Pons (tissue), 1 donor: ENCODE results near the gene SLC22A17.

Source experiments
- DNase-seq: peaks from one replicate; pipeline ENCODE4 v3.0.0-alpha.2; 2016; ENCODE audit warnings: low spot score

The SLC22A17 gene

GRCh38 chr14:23307687-23308644, 44.7 kb downstream of the SLC22A17 start:
- no peak for DNase-seq

- peak; percentile 24 for DNase-seq
Measured at GRCh38 chr14:23307146-23307530, 45.5 kb downstream of the SLC22A17 start.

- DNase-seq, result peak; percentile 86
Measured at GRCh38 chr14:23306412-23307145, 46.1 kb downstream of the SLC22A17 start, which contains the start of gene BCL2L2. TSS of gene BCL2L2 (plus strand) at chr14:23306833. CDS start at chr14:23307768, 935 bp downstream.

GRCh38 chr14:23302290-23303225, 50.1 kb downstream of the SLC22A17 start, which contains the start of gene PPP1R3E:
TSS of gene PPP1R3E (minus strand) at chr14:23302859. CDS start at chr14:23302576, 283 bp downstream.
- DNase-seq, result peak; percentile 58

- DNase-seq, result no peak
Measured at GRCh38 chr14:23301969-23302289, 50.8 kb downstream of the SLC22A17 start.

DNA sequence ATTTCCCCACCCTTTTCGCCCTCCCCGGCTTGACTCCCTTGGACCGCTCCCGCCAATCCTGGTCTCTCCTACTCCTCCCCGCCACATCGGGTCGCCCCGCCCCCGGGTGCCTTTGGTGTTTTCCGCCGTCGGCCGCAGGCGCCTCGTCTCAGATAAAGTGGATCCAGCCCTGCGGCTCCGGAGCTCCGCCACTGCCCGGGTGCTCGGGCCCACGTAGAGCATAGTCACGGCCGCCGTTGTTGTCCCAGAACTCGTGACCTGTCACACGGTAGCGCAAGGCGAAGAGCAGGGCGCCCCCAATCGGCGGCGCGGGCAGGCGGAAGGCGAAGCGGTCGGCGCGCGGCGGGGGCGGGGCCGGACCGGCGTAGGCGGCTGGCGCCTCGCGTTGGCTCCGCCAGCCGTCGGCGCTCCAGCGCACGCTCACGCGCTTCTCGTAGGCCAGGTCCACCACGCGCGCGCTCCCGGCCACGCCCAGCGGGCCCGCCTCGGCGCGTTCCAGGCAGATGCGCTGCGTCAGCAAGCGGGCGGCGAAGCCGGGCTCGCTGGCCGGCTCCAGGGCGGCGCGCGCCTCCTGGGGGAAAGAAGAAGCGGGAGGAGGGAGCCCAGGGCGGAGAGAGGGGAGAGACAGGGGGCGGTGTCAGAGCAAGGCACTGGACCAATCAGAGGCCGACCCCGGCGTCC, 51.3 kb downstream of the SLC22A17 start:
- peak; percentile 99 for DNase-seq

DNA sequence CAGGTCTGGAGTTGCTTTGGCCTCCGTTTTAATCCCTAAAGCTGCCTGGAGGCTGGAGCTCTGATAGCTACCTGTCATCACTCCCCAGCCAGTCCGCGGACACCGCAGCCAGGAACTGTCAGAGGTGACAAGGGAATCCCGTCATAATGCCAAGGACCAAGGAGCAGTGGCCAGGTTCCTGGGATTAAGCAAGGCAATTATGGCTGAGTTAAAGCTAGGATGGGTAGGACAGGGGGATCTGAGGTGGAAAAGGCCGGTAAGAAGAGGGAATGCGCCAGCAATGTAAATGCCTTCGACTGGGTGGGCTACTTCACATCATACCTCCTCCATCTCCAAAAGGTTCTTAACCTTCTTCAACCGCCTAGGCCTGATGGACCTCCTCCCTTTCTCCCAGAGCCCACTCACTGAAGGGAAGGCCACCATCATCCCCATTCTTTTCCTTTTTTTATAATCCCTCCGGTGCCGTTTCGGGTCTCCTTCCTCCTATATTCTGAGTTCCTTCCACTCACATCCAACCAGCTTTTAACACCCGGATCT, 51.9 kb downstream of the SLC22A17 start:
- peak; percentile 68 for DNase-seq

- no peak for DNase-seq
Measured at GRCh38 chr14:23299986-23300686, 52.6 kb downstream of the SLC22A17 start.

DNA sequence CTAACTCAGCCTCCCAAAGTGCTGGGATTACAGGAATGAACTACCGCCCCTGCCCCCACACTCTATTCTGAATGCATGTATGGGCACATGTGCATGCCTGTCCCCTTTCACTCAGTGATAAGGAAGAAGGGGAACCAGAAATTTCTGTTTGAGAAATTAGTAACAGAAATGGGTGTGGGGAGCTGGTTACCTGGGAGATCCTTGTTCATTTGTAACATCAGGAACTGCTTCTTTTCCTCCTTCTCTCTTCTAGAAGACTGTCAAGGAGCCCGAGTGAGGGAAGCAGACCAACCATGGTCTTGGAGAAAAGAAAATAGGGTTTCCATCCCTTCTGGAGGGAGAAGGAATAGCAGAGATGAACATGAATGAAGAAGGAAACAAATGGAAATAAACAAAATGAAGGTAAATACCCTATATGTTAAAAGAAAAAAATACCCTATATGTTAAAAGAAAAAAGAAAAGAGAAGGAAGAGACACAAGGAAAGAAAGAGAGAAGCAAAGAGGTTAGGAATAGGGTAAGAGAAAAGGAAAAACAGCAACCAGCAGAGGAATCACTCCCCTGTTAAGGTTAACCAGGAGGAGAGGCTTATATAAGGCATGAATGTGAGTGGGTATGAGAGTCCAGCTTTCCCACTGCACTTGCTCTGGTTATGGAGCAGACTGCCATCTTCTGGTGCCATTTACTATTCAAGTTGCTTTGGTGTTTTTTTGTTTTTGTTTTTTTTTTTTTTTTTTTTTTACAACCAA, 53.3 kb downstream of the SLC22A17 start:
- DNase-seq, result peak; percentile 90

DNA sequence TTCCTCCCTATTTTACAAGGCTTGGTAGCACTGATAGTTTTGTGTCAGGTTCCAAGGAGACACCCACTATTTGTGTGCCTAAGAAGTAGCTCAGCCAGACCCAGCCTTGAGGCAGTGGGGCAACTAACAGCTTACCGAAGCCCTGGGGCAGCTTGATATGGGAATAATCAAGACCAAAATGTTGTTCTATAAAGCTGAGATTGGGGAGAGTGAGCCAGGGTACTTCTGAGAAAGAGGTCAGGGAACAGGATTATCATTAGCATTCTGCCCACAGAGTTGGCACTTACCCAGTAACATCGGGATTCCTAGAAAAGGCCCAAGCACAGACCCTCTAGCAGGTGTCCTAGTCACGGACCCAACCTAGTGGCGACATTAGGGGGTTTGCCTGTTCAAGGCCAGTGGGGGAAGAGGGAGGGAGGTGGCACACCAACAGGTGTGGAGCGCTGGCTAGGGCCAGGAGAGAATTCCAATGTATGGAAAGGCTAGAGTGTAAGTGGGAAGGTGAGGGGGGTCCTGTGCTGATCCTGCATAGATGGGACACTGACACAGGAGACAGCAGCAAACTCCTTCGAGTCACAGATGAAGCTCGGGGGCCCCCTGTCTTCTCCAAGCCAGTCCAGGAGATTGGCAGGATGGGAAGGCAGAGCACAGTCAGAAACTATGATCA, 54.9 kb downstream of the SLC22A17 start:
- no peak for DNase-seq

DNA sequence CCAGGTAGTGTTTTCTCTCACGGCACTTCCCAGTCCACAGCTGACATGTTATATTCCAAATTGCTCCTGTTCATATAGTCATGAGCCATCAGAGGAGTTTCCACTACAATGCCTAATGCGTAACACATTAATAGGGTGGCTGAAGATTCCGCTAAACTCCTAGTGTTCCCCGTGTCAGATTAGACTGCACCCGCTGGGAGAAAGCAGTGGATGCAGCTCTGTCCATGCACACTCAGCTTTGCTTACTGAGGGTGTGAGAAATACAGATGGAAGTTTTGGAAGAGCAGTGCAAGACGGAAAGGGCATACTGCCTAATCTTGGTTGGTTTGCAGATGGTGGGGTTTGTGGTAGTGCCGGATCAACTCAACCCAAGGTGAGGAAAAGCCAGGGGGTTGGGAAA, 55.6 kb downstream of the SLC22A17 start:
- DNase-seq, result no peak
